A673 (cell line): Measurements from ENCODE around the gene CHIA. TPM values are rescaled to one million over a fixed set of nuclear protein-coding genes. Genes with fewer than 3 reads are reported as not detected.

Experiments
- BruUV-seq: library from RNA; stranded (reverse); fragments of 400-500 nt; replicated peaks from 2 replicates; lab custom pipeline; 2021; lab: Mats Ljungman, UMichigan
- CTCF ChIA-PET: fragments of 300-600 bp; sonication (Branson Sonifier 250); formaldehyde crosslinking; loops from one replicate; lab custom pipeline; 2022; ENCODE audit warnings: antibody characterized with exemption; lab: Charles Lee
- POLR2A ChIA-PET: fragments of 300-600 bp; sonication (Branson Sonifier 250); formaldehyde crosslinking; loops from one replicate; lab custom pipeline; 2022; ENCODE audit warnings: antibody characterized with exemption; ENCODE audit not compliant: low non-redundant PET; lab: Charles Lee
- DNase-seq: peaks from one replicate; pipeline ENCODE4 v3.0.0-alpha.2; 2015; ENCODE audit warnings: low spot score
- H3K27ac ChIP-seq: fragments of 200-600 bp; sonication (generic); 2 replicates; pipeline ENCODE4 v1.5.1; 2016; ENCODE audit warnings: mixed run types, low read depth, mild to moderate bottlenecking, mixed read lengths, antibody characterized with exemption, low read length; ENCODE audit not compliant: poor library complexity, severe bottlenecking
- H3K27me3 ChIP-seq: fragments of 200-600 bp; sonication (generic); replicated peaks from 2 replicates; pipeline ENCODE4 v1.6.1; 2017; ENCODE audit warnings: mixed run types, low read depth, mild to moderate bottlenecking, mixed read lengths, antibody characterized with exemption, low read length; ENCODE audit not compliant: insufficient read depth, poor library complexity
- H3K36me3 ChIP-seq: fragments of 200-600 bp; sonication (generic); 2 replicates; pipeline ENCODE4 v1.6.1; 2016; ENCODE audit warnings: mixed run types, mild to moderate bottlenecking, mixed read lengths, antibody characterized with exemption, low read length; ENCODE audit not compliant: insufficient read depth, poor library complexity, severe bottlenecking
- H3K4me1 ChIP-seq: fragments of 200-600 bp; sonication (generic); 2 replicates; pipeline ENCODE4 v1.6.1; 2017; ENCODE audit warnings: mixed run types, mild to moderate bottlenecking, mixed read lengths, antibody characterized with exemption, low read length; ENCODE audit not compliant: insufficient read depth, poor library complexity, severe bottlenecking
- H3K4me3 ChIP-seq: fragments of 200-600 bp; sonication (generic); 2 replicates; pipeline ENCODE4 v1.5.1; 2016; ENCODE audit warnings: low read depth, mixed run types, mild to moderate bottlenecking, mixed read lengths, low read length; ENCODE audit not compliant: poor library complexity, severe bottlenecking
- H3K9me3 ChIP-seq: fragments of 200-600 bp; sonication (generic); 2 replicates; pipeline ENCODE4 v1.6.1; 2016; ENCODE audit warnings: mixed run types, low read depth, mild to moderate bottlenecking, mixed read lengths, antibody characterized with exemption, low read length; ENCODE audit not compliant: poor library complexity, severe bottlenecking
- CTCF ChIP-seq: fragments of 300-800, 200-600 bp; sonication (generic); conservative IDR thresholded peaks from 2 replicates; pipeline ENCODE4 v1.5.1; 2017; ENCODE audit warnings: low read depth, mild to moderate bottlenecking, antibody characterized with exemption, low read length, moderate library complexity, mixed read lengths
- EZH2 ChIP-seq: fragments of 200-600 bp; sonication (generic); IDR thresholded peaks from 2 replicates; pipeline ENCODE4 v1.6.1; 2017; ENCODE audit warnings: borderline replicate concordance, low read depth, mild to moderate bottlenecking, mixed read lengths, antibody characterized with exemption, low read length; ENCODE audit not compliant: poor library complexity, severe bottlenecking
- intact Hi-C: fragments of 100-400 bp; cut with micrococcal nuclease; formaldehyde crosslinking; loops from one replicate; pipeline ENCODE4 v1.10.0; 2022; ENCODE audit not compliant: unreplicated experiment
- total RNA-seq: library from RNA; stranded (reverse); gene quantifications from 2 replicates; pipeline ENCODE4 v1.2.3, GENCODE V29; 2021

Gene CHIA
- total RNA-seq, 1 experiment from 2014 or later = not detected

DNA sequence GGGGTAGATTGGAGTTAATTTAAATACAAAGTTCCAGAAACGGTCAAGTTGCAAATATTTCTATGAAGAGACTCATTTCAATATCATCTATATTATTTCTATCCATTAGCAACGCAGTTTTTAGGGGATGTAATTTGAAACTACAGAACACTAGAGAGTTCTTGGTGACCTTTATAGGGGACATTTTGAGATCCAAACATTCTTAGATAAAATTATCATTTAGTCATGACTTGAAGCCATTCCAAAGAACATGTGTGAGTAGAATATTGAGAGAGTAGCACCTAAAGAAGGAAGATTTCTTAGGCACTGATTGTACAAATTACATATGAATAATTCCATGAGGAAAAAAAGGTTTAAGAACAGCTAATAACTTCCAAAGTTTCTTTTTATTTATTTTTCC lies 19.0 kb downstream of the CHIA start:
- no peak for TF ChIP-seq CTCF
- TF ChIP-seq EZH2 = no peak
- H3K4me3 ChIP-seq = no peak overlapping the region
- no peaks in the 10 kb centered on the region for H3K9me3 ChIP-seq
- no peak overlapping the region for H3K27ac ChIP-seq
- peaks cover 74% of the 10 kb centered on the region for H3K27me3 ChIP-seq
- DNase-seq = no peak
- BruUV-seq = no TSS peak
- ChIA-PET POLR2A (no interaction called here), CTCF (no interaction called here)
- H3K4me1 ChIP-seq = no peaks in the 10 kb centered on the region
- no peaks in the 10 kb centered on the region for H3K36me3 ChIP-seq
- intact Hi-C loops = no loop called here

DNA sequence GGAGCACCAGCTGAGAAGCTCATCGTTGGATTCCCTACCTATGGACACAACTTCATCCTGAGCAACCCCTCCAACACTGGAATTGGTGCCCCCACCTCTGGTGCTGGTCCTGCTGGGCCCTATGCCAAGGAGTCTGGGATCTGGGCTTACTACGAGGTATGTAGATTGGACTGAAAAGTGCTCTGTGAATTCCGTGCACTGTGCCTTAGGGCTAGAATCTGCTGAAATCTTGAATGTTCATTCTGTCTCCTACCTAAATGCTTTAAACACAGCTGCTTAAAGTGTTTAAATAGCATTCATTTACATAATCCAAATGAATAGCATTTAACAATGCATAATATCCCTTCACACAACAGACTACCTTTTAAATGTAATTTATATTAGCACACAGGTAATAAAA lies 27.9 kb downstream of the CHIA start:
- TF ChIP-seq CTCF = no peak
- TF ChIP-seq EZH2 = no peak
- no peak overlapping the region for H3K27ac ChIP-seq
- H3K27me3 ChIP-seq = peaks cover 45% of the 10 kb centered on the region
- no TSS peak for BruUV-seq
- H3K9me3 ChIP-seq = no peaks in the 10 kb centered on the region
- H3K36me3 ChIP-seq = no peaks in the 10 kb centered on the region
- H3K4me1 ChIP-seq = no peaks in the 10 kb centered on the region
- CTCF ChIA-PET = no interaction called here
- DNase-seq = no peak
- POLR2A ChIA-PET = no interaction called here
- intact Hi-C loops = no loop called here
- H3K4me3 ChIP-seq = no peak overlapping the region

DNA sequence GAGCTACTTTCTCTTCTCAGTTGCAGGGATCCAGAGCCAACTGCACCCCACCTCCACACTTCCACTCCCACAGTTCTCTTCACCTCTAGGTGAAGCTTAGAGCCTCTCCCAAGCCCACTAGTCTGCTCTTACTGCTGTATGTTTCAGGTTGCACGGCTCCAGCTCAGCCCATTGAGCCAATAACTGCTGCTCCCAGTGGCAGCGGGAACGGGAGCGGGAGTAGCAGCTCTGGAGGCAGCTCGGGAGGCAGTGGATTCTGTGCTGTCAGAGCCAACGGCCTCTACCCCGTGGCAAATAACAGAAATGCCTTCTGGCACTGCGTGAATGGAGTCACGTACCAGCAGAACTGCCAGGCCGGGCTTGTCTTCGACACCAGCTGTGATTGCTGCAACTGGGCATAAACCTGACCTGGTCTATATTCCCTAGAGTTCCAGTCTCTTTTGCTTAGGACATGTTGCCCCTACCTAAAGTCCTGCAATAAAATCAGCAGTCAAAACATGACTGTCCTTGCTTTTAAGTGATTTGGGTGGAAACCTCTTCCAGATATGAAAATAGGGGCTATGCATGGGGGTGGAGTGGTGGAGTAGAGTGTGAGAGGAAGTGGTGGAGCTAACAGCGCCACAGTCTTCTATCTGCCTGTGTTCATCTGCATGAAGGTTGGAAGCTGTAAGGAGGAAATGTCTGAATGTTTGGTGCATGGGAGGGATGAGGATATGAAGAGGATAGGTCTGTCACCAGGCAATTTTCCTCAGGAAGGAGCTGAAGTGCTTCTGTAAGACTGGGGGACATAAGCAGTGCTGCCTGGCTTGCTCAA lies 29.6 kb downstream of the CHIA start:
- CTCF ChIA-PET = no interaction called here
- DNase-seq = no peak
- no TSS peak for BruUV-seq

More for the DNA sequence above, 29.6 kb downstream of the CHIA start:
- intact Hi-C loops = no loop called here
- H3K9me3 ChIP-seq = no peaks in the 10 kb centered on the region
- POLR2A ChIA-PET = no interaction called here
- no peak overlapping the region for H3K4me3 ChIP-seq
- no peak for TF ChIP-seq CTCF
- no peak for TF ChIP-seq EZH2
- H3K27ac ChIP-seq = no peak overlapping the region
- no peaks in the 10 kb centered on the region for H3K36me3 ChIP-seq
- H3K27me3 ChIP-seq = peaks cover 47% of the 10 kb centered on the region
- no peaks in the 10 kb centered on the region for H3K4me1 ChIP-seq
